Activated naive CD8-positive, alpha-beta T cell treated with anti-CD3 and anti-CD28 coated beads, Interleukin-2, amount 50 U/mL, for 24 hours (primary cell): ENCODE results near the gene KDM5A.
"Not testable (repeated sequence)": the region's sequence is repeated elsewhere in the genome, so short reads cannot be mapped to it uniquely, and the experiment has no call there.

Source experiments
- ATAC-seq: fragments of 150-1000 bp; cut with Tn5 transposase; one replicate; pipeline ENCODE4 v1.10.0; 2021
- DNase-seq: peaks from one replicate; pipeline ENCODE4 v3.0.0; 2021
- H3K27ac Mint-ChIP-seq: one replicate; pipeline ENCODE4 v1.8.0; 2021; ENCODE audit warnings: mild to moderate bottlenecking, mixed read lengths
- H3K27me3 Mint-ChIP-seq: one replicate; pipeline ENCODE4 v1.8.0; 2021; ENCODE audit warnings: mixed read lengths
- H3K36me3 Mint-ChIP-seq: one replicate; pipeline ENCODE4 v1.8.0; 2021; ENCODE audit warnings: low read depth, mixed read lengths
- H3K4me1 Mint-ChIP-seq: one replicate; pipeline ENCODE4 v1.8.0; 2021; ENCODE audit warnings: mixed read lengths
- H3K4me3 Mint-ChIP-seq: one replicate; pipeline ENCODE4 v1.8.0; 2021; ENCODE audit warnings: mild to moderate bottlenecking, moderate library complexity, mixed read lengths
- H3K9me3 Mint-ChIP-seq: one replicate; pipeline ENCODE4 v1.8.0; 2021; ENCODE audit warnings: mixed read lengths

Gene KDM5A

DNA sequence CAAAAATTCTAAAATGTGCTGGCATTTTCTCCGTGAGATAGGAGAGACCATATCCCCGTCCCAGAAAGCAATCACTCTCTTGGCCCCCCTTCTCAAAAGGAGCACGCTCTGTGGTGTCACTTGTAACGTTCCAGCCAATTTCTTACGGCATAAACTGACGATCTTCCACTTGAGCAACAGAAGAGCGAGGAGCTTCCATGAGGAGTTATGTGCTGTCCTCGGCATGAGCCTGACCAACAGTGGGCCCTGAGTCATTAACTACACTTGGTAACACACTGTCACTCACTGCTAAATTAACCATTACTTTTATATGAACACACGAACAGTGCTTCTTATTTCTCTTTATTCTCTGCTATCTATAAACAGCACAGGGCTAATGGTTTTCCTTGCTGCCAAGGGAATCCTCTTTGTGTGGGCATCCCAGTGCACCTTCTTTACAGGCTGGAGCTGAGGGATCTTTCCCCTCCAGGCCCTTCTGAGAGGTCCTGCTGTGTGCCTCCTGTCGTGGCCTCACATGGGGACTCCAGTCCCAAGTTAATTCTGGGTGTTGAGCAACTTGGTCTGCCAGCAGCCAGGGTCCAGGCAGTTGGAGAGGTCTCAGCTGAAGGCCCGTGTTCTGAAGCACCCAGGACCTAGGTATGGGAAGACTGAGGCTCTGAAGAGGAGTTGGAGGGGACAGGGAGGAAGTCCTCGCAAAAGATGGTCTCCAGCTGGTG, 135.8 kb downstream of the KDM5A start:
- Mint-ChIP-seq H3K4me3 (no peak overlapping the region), H3K4me1 (no peaks in the 10 kb centered on the region), H3K36me3 (no peaks in the 10 kb centered on the region), H3K9me3 (no peaks in the 10 kb centered on the region), H3K27ac (no peak overlapping the region), H3K27me3 (peaks cover 25% of the 10 kb centered on the region)
- ATAC-seq (no peak), DNase-seq (no peak)

DNA sequence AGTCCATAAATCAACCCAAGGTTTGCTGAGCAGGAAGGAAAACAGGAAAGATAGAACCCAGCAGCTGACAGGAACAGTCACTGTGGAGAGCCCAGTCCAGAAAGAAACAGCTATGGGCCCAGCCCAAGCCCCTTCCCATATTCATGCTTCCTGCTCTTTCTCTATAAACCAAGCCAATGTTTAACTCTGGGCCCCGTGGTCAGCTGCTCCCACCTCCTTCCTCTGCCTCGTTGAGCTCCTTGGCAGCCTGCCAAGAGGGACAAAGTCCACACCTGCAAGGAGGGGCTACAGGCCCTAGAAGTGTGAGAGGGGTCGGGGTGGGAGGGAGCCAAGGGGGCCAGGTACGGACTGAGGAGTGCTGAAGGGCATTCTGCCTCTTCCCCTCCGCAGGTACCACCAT, 136.5 kb downstream of the KDM5A start:
- Mint-ChIP-seq H3K4me1 (no peaks in the 10 kb centered on the region), H3K9me3 (peaks cover 5% of the 10 kb centered on the region), H3K36me3 (peaks cover 4% of the 10 kb centered on the region), H3K27me3 (peaks cover 23% of the 10 kb centered on the region), H3K27ac (no peak overlapping the region), H3K4me3 (no peak overlapping the region)
- no peak for ATAC-seq
- DNase-seq = no peak

DNA sequence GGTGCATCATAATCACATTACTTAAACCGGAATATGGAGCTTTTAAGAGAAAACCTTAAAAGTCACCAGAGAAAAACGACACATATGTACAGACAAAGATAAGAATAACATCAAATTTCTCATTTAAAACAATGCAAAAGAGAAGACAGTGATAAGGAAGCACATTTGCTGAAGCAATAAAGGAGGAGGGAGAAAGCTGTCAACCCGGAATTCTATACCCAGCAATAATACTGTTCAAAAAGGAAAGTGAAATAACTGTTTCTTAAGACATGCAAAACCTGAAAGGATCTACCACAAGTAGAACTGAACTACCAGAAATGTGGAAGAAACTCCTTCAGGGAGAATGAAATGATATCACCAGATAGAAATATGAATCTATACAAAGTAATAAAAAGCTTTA, 141.8 kb downstream of the KDM5A start:
- ATAC-seq (no peak), DNase-seq (no peak)
- peaks cover 20% of the 10 kb centered on the region for H3K9me3 Mint-ChIP-seq
- peaks cover 8% of the 10 kb centered on the region for H3K27me3 Mint-ChIP-seq
- peaks cover 4% of the 10 kb centered on the region for H3K36me3 Mint-ChIP-seq
- no peaks in the 10 kb centered on the region for H3K4me1 Mint-ChIP-seq
- no peak overlapping the region for H3K27ac Mint-ChIP-seq
- no peak overlapping the region for H3K4me3 Mint-ChIP-seq

DNA sequence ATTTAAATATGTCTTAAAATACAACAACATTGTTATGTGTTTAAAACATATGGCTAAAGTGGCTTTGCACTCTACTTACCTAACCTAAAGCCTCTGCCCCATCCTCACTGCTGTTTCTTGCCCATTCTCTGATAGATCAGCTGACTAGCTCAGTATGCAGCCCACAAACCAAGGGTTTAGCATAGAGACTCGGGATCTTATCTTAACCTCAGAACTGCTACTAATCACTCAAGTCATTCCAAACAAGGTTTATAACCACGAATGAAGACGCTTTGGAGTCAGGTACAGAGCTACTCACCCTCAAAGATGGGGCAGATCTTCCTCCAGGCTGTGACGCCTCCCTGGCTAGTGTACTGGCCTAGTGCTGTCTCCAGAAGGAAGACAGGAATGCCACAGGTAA, 145.7 kb downstream of the KDM5A start:
- peaks cover 4% of the 10 kb centered on the region for H3K36me3 Mint-ChIP-seq
- peaks cover 20% of the 10 kb centered on the region for H3K9me3 Mint-ChIP-seq
- H3K4me1 Mint-ChIP-seq = no peaks in the 10 kb centered on the region
- peaks cover 8% of the 10 kb centered on the region for H3K27me3 Mint-ChIP-seq
- H3K27ac Mint-ChIP-seq = no peak overlapping the region
- DNase-seq = no peak
- H3K4me3 Mint-ChIP-seq = no peak overlapping the region
- no peak for ATAC-seq

DNA sequence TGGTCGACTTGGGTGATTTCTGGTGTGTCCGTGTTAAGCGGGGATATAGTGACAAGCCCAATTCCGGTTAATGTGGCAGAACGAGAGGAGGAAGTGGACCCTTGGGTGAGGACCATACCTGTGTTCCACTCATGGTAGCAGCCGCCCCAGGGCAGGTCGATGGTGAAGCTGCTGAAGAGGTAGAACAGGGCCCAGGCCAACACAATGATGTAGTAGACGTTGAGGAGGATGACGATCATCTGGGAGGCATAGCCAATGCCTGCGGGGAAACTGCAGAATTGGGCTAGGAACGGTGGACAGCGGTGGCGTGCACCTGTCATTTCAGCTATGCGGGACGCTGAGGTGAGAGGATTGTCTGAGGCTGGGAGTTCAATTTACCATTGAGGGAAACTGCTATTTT, 146.6 kb downstream of the KDM5A start:
- no peak overlapping the region for H3K27ac Mint-ChIP-seq
- ATAC-seq (no peak), DNase-seq (no peak)
- peaks cover 3% of the 10 kb centered on the region for H3K27me3 Mint-ChIP-seq
- H3K9me3 Mint-ChIP-seq = peaks cover 14% of the 10 kb centered on the region
- no peaks in the 10 kb centered on the region for H3K4me1 Mint-ChIP-seq
- no peaks in the 10 kb centered on the region for H3K36me3 Mint-ChIP-seq
- H3K4me3 Mint-ChIP-seq = no peak overlapping the region

DNA sequence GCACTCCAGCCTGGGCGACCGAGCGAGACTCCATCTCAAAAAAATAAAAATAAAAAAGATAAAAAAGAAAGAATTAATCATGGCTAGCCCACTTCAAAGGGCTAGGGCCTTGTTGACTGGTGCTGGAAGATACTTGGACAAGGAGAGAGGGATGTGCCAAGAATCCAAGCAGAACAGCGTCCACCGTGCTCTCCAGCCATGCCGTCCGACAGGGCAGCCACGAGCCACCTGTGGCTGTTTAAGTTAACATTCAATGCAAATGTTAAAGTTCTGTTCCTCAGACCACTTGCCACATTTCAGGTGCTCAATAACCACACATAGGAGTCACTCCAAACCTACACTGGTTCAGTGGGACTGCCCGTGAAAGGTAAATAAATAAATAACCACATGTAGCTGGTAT, 147.9 kb downstream of the KDM5A start:
- Mint-ChIP-seq H3K27ac (no peak overlapping the region), H3K4me1 (no peaks in the 10 kb centered on the region), H3K4me3 (no peak overlapping the region), H3K27me3 (peaks cover 3% of the 10 kb centered on the region), H3K36me3 (no peaks in the 10 kb centered on the region), H3K9me3 (peaks cover 10% of the 10 kb centered on the region)
- ATAC-seq (no peak), DNase-seq (no peak)

DNA sequence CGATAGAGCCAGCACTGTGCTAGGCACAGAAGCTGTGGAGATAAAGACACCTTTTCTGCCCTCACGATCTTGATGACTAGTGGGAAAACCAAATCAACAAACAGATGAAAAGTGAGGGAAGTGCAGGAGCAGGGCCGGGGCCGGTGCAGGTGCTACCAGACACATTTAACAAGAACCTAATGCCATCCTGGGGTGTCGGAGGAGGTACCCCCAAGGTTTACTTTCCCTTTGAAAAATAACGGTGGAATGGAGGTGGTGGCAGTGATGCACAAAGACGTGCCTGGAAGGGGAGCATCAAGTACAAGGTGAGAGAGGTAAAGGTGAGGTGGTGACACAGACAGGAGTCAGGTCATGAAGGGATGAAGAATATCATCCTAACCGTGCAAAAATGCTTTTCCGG, 148.6 kb downstream of the KDM5A start:
- Mint-ChIP-seq H3K4me1 (no peaks in the 10 kb centered on the region), H3K9me3 (peaks cover 15% of the 10 kb centered on the region), H3K27me3 (peaks cover 3% of the 10 kb centered on the region), H3K4me3 (no peak overlapping the region), H3K36me3 (no peaks in the 10 kb centered on the region), H3K27ac (no peak overlapping the region)
- ATAC-seq = no peak
- no peak for DNase-seq

DNA sequence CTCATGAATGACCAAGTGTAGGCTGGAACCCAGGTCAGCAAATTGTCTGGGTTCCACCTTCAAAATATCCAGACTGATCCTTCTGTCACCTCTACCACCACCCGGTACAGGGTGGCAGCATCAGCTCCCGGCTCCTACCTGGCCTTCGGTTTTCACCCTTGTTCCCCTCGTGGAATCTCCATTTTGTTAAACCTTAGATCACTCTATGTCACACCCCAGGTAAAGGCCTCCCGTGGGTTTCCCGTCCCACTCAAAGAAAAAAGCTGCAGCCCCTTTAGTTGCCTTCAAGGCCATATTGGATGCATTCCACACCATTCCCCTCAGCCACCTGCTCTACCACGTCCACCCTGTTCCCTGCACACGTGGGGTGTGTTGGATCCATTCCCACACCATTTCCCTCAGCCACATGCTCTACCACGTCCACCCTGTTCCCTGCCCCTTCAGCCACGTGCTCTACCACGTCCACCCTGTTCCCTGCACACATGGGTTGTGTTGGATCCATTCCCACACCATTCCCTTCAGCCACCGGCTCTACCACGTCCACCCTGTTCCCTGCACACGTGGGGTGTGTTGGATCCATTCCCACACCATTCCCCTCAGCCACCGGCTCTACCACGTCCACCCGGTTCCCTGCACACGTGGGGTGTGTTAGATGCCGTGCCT, 150.3 kb downstream of the KDM5A start:
- Mint-ChIP-seq H3K4me1 (no peaks in the 10 kb centered on the region), H3K27me3 (peaks cover 3% of the 10 kb centered on the region), H3K36me3 (no peaks in the 10 kb centered on the region), H3K9me3 (peaks cover 19% of the 10 kb centered on the region), H3K4me3 (no peak overlapping the region), H3K27ac (no peak overlapping the region)
- DNase-seq (no peak), ATAC-seq (no peak)

DNA sequence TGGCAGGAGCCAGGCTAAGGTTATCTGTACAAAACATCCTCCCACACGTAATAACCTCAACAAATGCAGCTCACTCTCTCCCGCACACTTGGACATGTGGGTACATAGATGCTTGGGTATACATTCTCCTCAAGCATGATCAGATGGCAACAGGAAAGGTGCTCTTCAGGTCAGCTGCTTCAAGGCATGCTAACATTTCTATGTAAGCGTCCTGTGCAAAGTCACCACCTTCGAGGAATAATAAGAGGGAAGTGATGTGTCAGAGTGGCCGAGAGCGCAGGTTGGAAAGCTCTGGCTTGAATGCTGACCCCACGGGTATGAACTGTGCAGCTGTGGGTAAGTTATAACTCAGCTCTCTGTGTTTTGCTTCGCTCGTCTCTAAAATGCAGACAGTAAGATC, 151.0 kb downstream of the KDM5A start:
- peaks cover 3% of the 10 kb centered on the region for H3K27me3 Mint-ChIP-seq
- peaks cover 19% of the 10 kb centered on the region for H3K9me3 Mint-ChIP-seq
- no peaks in the 10 kb centered on the region for H3K4me1 Mint-ChIP-seq
- H3K36me3 Mint-ChIP-seq = no peaks in the 10 kb centered on the region
- ATAC-seq = no peak
- no peak overlapping the region for H3K27ac Mint-ChIP-seq
- DNase-seq = no peak
- no peak overlapping the region for H3K4me3 Mint-ChIP-seq

DNA sequence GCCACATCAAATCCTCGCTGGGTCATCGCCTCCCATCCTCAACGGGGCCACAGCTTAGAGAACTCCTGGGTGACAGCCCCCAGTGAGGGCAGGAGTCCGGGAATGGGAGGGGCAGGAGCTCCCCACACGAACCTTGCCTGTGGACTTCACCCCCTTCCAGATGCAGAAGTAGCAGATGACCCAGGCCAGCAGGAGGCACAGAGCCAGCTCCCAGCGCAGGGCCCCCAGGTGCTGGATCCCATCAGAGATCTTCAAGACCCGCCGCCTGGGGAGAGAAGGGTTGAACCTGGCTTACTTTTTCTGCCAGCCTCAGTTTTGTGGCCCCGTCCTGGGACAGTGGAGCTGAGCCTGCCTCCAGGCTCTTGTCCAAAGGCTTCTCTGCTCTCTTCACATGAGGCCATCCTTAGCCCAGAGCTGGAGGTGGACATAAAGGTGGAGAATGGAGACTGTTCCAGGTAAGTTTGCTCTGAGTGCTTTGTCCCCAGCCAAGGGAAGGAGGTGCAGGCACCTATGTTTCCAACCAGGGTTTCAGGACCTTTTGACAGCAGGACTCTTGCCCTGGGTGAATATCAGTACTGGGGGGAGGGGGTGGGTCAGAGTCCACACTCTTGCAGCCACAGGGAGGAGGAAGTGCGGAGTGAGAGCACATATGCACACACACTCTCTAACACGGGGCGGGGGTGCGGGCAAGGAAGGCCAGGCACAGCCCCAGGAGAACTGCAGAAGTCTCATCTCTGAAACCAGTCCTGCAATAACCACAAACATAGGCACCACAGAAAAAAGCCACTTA, 151.9 kb downstream of the KDM5A start:
- H3K27ac Mint-ChIP-seq = no peak overlapping the region
- no peak overlapping the region for H3K4me3 Mint-ChIP-seq
- no peaks in the 10 kb centered on the region for H3K4me1 Mint-ChIP-seq
- ATAC-seq = no peak
- H3K36me3 Mint-ChIP-seq = no peaks in the 10 kb centered on the region
- H3K9me3 Mint-ChIP-seq = peaks cover 19% of the 10 kb centered on the region
- H3K27me3 Mint-ChIP-seq = no peaks in the 10 kb centered on the region
- DNase-seq = no peak

DNA sequence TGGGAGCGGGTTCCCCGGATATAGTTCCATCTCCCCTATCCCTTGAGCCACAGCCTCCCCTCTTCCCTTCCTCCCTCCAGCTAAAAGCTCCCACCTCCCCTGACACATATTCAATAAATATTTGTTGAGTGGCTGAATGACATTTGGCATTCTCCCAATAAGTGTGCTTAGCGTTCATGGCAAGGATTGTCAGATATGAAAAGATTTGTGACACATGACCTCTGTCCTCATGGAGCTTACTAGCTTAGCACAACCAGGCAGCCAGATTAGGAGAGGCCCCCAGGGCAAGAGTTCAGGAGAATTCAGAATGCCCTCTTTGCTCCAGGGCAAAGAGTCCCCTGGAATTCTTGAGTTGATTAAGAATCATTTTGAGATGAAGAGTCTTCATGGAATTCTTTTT, 152.7 kb downstream of the KDM5A start:
- Mint-ChIP-seq H3K27ac (no peak overlapping the region), H3K36me3 (no peaks in the 10 kb centered on the region)
- DNase-seq = no peak

DNA sequence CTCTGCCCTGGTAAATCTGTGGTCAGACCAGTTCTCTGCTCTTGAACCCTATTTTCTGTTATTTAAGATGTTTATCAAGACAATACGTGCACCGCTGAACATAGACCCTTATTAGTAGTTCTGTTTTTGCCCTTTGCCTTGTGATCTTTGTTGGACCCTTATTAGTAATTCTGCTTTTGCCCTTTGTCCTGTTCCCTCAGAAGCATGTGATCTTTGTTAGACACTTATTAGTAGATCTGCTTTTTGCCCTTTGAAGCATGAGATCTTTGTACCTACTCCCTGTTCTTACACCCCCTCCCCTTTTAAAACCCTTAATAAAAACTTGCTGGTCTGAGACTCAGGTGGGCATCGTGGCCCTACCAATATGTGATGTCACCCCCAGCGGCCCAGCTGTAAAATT, 153.2 kb downstream of the KDM5A start:
- not testable (repeated sequence) for ATAC-seq, H3K4me1 Mint-ChIP-seq, H3K27ac Mint-ChIP-seq, H3K36me3 Mint-ChIP-seq, DNase-seq, H3K27me3 Mint-ChIP-seq, H3K4me3 Mint-ChIP-seq
- peaks cover 19% of the 10 kb centered on the region for H3K9me3 Mint-ChIP-seq

More for the DNA sequence above, 152.7 kb downstream of the KDM5A start:
- Mint-ChIP-seq H3K4me1 (no peaks in the 10 kb centered on the region), H3K9me3 (peaks cover 19% of the 10 kb centered on the region), H3K4me3 (no peak overlapping the region), H3K27me3 (no peaks in the 10 kb centered on the region)
- no peak for ATAC-seq

DNA sequence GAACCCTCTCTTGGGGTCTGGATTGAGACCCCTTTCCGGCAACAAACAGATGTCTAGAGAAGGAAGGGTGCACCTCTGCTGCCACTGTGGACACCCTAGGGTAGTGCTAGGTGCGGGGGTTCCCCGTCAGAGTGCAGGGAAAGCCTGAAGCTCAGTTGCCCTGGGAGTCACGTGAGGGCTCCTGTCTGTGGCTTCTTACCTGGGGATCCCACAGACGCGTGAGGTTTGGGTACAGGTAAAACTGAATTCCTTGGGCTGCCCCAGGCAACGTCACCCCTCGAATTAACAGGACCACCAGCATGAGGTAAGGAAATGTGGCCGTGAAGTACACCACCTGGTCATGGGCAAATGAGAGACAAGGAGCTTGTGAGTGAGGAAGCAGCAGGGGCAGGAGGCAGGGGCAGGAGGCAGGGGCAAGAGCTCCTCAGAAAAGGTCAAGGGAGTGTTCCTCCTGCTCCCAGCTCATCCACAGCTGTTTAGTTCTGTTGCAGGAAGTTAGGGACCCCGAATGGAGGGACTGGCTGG, 154.2 kb downstream of the KDM5A start:
- no peak overlapping the region for H3K27ac Mint-ChIP-seq
- no peak for ATAC-seq
- H3K4me1 Mint-ChIP-seq = no peaks in the 10 kb centered on the region
- no peak overlapping the region for H3K4me3 Mint-ChIP-seq
- no peaks in the 10 kb centered on the region for H3K36me3 Mint-ChIP-seq
- peaks cover 19% of the 10 kb centered on the region for H3K9me3 Mint-ChIP-seq
- DNase-seq = no peak
- no peaks in the 10 kb centered on the region for H3K27me3 Mint-ChIP-seq

DNA sequence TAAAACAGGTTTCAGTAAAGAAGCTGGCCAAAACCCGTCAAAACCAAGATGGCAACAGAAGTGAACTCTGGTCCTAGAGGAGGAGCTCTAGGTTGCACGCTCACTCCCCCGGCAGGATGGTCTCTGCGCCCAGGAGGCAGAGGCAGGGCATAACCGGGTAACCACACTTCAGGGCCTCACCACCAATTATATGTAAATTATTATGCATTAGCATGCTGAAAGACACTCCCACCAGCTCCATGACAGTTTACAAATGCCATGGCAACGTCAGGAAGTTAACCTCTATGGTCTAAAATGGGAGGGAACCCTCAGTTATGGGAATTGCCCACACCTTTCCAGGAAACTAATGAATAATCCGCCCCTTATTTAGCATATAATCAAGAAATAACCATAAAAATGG, 155.1 kb downstream of the KDM5A start:
- no peaks in the 10 kb centered on the region for H3K36me3 Mint-ChIP-seq
- no peak overlapping the region for H3K4me3 Mint-ChIP-seq
- no peak overlapping the region for H3K27ac Mint-ChIP-seq
- no peak for ATAC-seq
- no peaks in the 10 kb centered on the region for H3K27me3 Mint-ChIP-seq
- peaks cover 19% of the 10 kb centered on the region for H3K9me3 Mint-ChIP-seq
- no peak for DNase-seq
- no peaks in the 10 kb centered on the region for H3K4me1 Mint-ChIP-seq

DNA sequence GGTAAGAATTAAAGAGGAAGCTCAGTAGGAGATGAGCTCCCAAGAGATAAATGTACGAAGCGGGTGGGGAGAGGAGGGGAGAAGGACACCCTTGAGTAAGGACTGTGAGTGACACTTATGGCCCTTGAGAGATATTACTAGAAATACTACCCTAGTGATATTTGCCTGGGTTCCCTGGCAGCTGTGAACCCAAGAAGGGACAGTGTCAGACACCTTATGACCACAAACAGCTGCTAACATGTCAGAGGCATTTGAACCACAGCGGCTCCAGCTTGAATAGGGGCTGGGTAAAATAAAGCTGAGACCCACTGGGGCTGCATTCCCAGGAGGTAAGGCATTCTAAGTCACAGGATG, 155.5 kb downstream of the KDM5A start:
- H3K27ac Mint-ChIP-seq = no peak overlapping the region
- H3K36me3 Mint-ChIP-seq = no peaks in the 10 kb centered on the region
- H3K4me1 Mint-ChIP-seq = no peaks in the 10 kb centered on the region
- no peak for ATAC-seq
- DNase-seq = no peak
- H3K27me3 Mint-ChIP-seq = peaks cover 3% of the 10 kb centered on the region
- H3K4me3 Mint-ChIP-seq = no peak overlapping the region
- peaks cover 19% of the 10 kb centered on the region for H3K9me3 Mint-ChIP-seq
